A549 (cell line): ENCODE measurements around the gene ARRDC4. TPM values are rescaled to one million over a fixed set of nuclear protein-coding genes. Genes with fewer than 3 reads are reported as not detected.

Experiments used
- ATAC-seq, 2 experiments: fragments of 200-7000 bp in 1 of 2; fragments of >200 bp in 1 of 2; cut with Nextera tagmentation in 1 of 2; cut with Tn5 transposase in 1 of 2; 3 replicates each; pipeline versions ENCODE4 v1.8.0 to v1.9.1; 2018 to 2020; ENCODE audit warnings: mild to moderate bottlenecking in 1 of 2, moderate library complexity in 1 of 2
- CTCF ChIA-PET: fragments of 300-600 bp; sonication (Branson Sonifier 250); formaldehyde crosslinking; extraction: SDS; loops from one replicate; lab custom pipeline; 2021; ENCODE audit warnings: antibody characterized with exemption, inconsistent platforms; lab: Yijun Ruan, JAX
- POLR2A ChIA-PET: fragments of 350-600 bp; formaldehyde crosslinking; extraction: SDS; loops from one replicate; lab custom pipeline; 2021; ENCODE audit warnings: antibody characterized with exemption, inconsistent platforms; lab: Yijun Ruan, JAX
- DNase-seq, 2 experiments: peaks; one replicate each; pipeline versions ENCODE4 v3.0.0 to v3.0.0-alpha.2; 2011 to 2016; ENCODE audit warnings: low read depth in 1 of 2, low spot score in 1 of 2
- FAIRE-seq: peaks from 2 replicates; lab custom pipeline; 2011; peaks lifted over from hg19 to GRCh38; lab: Jason Lieb, UNC
- H3K27ac ChIP-seq, 2 experiments: fragments of >200 bp; sonication (Bioruptor Twin); formaldehyde crosslinking; 3 replicates each; pipeline ENCODE4 v1.5.1; 2016 to 2017
- H3K4me1 ChIP-seq: fragments of >200 bp; sonication (Bioruptor Twin); formaldehyde crosslinking; 3 replicates; pipeline ENCODE4 v1.6.1; 2016
- H3K4me2 ChIP-seq: fragments of >200 bp; sonication (Bioruptor Twin); formaldehyde crosslinking; 3 replicates; pipeline ENCODE4 v1.6.1; 2016
- H3K4me3 ChIP-seq: fragments of >200 bp; sonication (Bioruptor Twin); formaldehyde crosslinking; 3 replicates; pipeline ENCODE4 v1.5.1; 2016
- H3K9me3 ChIP-seq: fragments of >200 bp; sonication (Bioruptor Twin); formaldehyde crosslinking; 3 replicates; pipeline ENCODE4 v1.6.1; 2016
- BCL3 ChIP-seq: fragments of >200 bp; sonication (Bioruptor Twin); formaldehyde crosslinking; IDR thresholded peaks from 3 replicates; pipeline ENCODE4 v1.6.1; 2016
- CBX2 ChIP-seq: fragments of 200-600 bp; sonication (generic); IDR thresholded peaks from 2 replicates; pipeline ENCODE4 v1.6.1; 2016; ENCODE audit warnings: low read depth, mild to moderate bottlenecking, borderline replicate concordance
- CHD4 ChIP-seq: fragments of 200-600 bp; sonication (generic); IDR thresholded peaks from 2 replicates; pipeline ENCODE4 v1.6.1; 2016; ENCODE audit warnings: antibody characterized with exemption, mild to moderate bottlenecking, borderline replicate concordance
- CTCF ChIP-seq: fragments of >200 bp; sonication (Bioruptor Twin); formaldehyde crosslinking; IDR thresholded peaks from 3 replicates; pipeline ENCODE4 v1.5.1; 2016
- EHF ChIP-seq: fragments of 250-450 bp; sonication (Bioruptor Pico); IDR thresholded peaks from 2 replicates; pipeline ENCODE4 v1.5.0; 2020; ENCODE audit warnings: mild to moderate bottlenecking
- ESRRA ChIP-seq: fragments of 150-350 bp; IDR thresholded peaks from 2 replicates; pipeline ENCODE4 v1.6.1; 2014; ENCODE audit warnings: mild to moderate bottlenecking, low read length, borderline replicate concordance
- FOXS1 ChIP-seq: fragments of 250-450 bp; sonication (Bioruptor Pico); IDR thresholded peaks from 2 replicates; pipeline ENCODE4 v1.5.0; 2020; ENCODE audit warnings: mild to moderate bottlenecking, moderate library complexity
- GATA3 ChIP-seq: IDR thresholded peaks from 2 replicates; pipeline ENCODE4 v1.6.1; 2012; ENCODE audit warnings: borderline replicate concordance
- HES2 ChIP-seq: fragments of >200 bp; sonication (Bioruptor Twin); formaldehyde crosslinking; IDR thresholded peaks from 2 replicates; pipeline ENCODE4 v1.6.1; 2016
- HMGXB4 ChIP-seq: fragments of 250-450 bp; sonication (Bioruptor Pico); IDR thresholded peaks from 2 replicates; pipeline ENCODE4 v1.5.0; 2021; ENCODE audit warnings: mild to moderate bottlenecking, moderate library complexity, borderline replicate concordance
- HOXA7 ChIP-seq: fragments of 250-450 bp; sonication (Bioruptor Pico); IDR thresholded peaks from 2 replicates; pipeline ENCODE4 v1.5.0; 2020; ENCODE audit warnings: mild to moderate bottlenecking, moderate library complexity
- HOXB13 ChIP-seq: fragments of 250-450 bp; sonication (Bioruptor Pico); IDR thresholded peaks from 2 replicates; pipeline ENCODE4 v1.5.0; 2020; ENCODE audit warnings: low read depth, mild to moderate bottlenecking, moderate library complexity
- HOXB5 ChIP-seq: fragments of 250-450 bp; sonication (Bioruptor Pico); IDR thresholded peaks from 2 replicates; pipeline ENCODE4 v1.5.0; 2020; ENCODE audit warnings: mild to moderate bottlenecking, moderate library complexity
- JUN ChIP-seq, 2 experiments: fragments of >200 bp; sonication (Bioruptor Twin); formaldehyde crosslinking; IDR thresholded peaks; 2 replicates in 1 of 2; 3 replicates in 1 of 2; pipeline ENCODE4 v1.6.1; 2016 to 2017
- MAX ChIP-seq: IDR thresholded peaks from 2 replicates; pipeline ENCODE4 v1.6.1; 2012
- NPAS2 ChIP-seq: fragments of 250-450 bp; sonication (Bioruptor Pico); IDR thresholded peaks from 2 replicates; pipeline ENCODE4 v1.8.0; 2022; ENCODE audit warnings: mild to moderate bottlenecking, moderate library complexity, borderline replicate concordance
- NR3C1 ChIP-seq: fragments of >200 bp; sonication (Bioruptor Twin); formaldehyde crosslinking; IDR thresholded peaks from 3 replicates; pipeline ENCODE4 v1.6.1; 2017
- PBX3 ChIP-seq: IDR thresholded peaks from 2 replicates; pipeline ENCODE4 v1.6.1; 2012
- RAD21 ChIP-seq, 2 experiments: fragments of >200 bp in 1 of 2; sonication (Bioruptor Twin) in 1 of 2; formaldehyde crosslinking in 1 of 2; IDR thresholded peaks in 1 of 2; conservative IDR thresholded peaks in 1 of 2; 2 replicates in 1 of 2; 3 replicates in 1 of 2; pipeline ENCODE4 v1.6.1; 2012 to 2018; ENCODE audit warnings: inconsistent platforms in 1 of 2
- RCOR1 ChIP-seq: fragments of 150-350 bp; IDR thresholded peaks from 2 replicates; pipeline ENCODE4 v1.6.1; 2014; ENCODE audit warnings: antibody characterized with exemption, low read length, low read depth
- RFX5 ChIP-seq: fragments of 450-650 bp; IDR thresholded peaks from 2 replicates; pipeline ENCODE4 v1.7.1; 2014; ENCODE audit warnings: antibody characterized with exemption, mild to moderate bottlenecking, moderate library complexity
- RNF2 ChIP-seq: fragments of 200-600 bp; sonication (generic); IDR thresholded peaks from 2 replicates; pipeline ENCODE4 v1.6.1; 2016; ENCODE audit warnings: low read depth, mild to moderate bottlenecking, antibody characterized with exemption, moderate library complexity, borderline replicate concordance
- SMC3 ChIP-seq: fragments of >200 bp; sonication (Bioruptor Twin); formaldehyde crosslinking; IDR thresholded peaks from 3 replicates; pipeline ENCODE4 v1.6.1; 2018; ENCODE audit warnings: inconsistent platforms
- SREBF2 ChIP-seq: fragments of 450-650 bp; IDR thresholded peaks from 2 replicates; pipeline ENCODE4 v1.6.1; 2014; ENCODE audit warnings: mild to moderate bottlenecking, moderate library complexity
- TFCP2L1 ChIP-seq: fragments of 250-450 bp; sonication (Bioruptor Pico); IDR thresholded peaks from 2 replicates; pipeline ENCODE4 v1.5.0; 2021; ENCODE audit warnings: mild to moderate bottlenecking
- ZC3H11A ChIP-seq: fragments of 450-650 bp; IDR thresholded peaks from 2 replicates; pipeline ENCODE4 v1.6.1; 2014; ENCODE audit warnings: antibody characterized with exemption, mild to moderate bottlenecking
- ZFP36 ChIP-seq: fragments of 450-650 bp; IDR thresholded peaks from 2 replicates; pipeline ENCODE4 v1.6.1; 2014; ENCODE audit warnings: borderline replicate concordance; ENCODE audit not compliant: partially characterized antibody
- ZNF302 ChIP-seq: fragments of 250-450 bp; sonication (Bioruptor Pico); IDR thresholded peaks from 2 replicates; pipeline ENCODE4 v1.9.0; 2021; ENCODE audit warnings: inconsistent platforms, mild to moderate bottlenecking, moderate library complexity
- WGBS: methylation state at CpG from one replicate; pipeline ENCODE4 v1.1.6; 2017; ENCODE audit errors: missing lambda C conversion rate; 5-methylcytosine and 5-hydroxymethylcytosine counted together
- polyA plus RNA-seq, 4 experiments: library from polyadenylated mRNA; depleted of rRNA in 3 of 4; stranded (reverse); fragments of >200 nt; fragmentation: RNase III in 1 of 4; extraction: RNeasy Plus Mini Kit Qiagen cat#74134 plus additional on column Dnase treatment in 1 of 4; gene quantifications; 2 replicates in 3 of 4; 3 replicates in 1 of 4; pipeline ENCODE4 v1.2.3, GENCODE V29; 2011 to 2017

Gene ARRDC4
- polyA plus RNA-seq, 2 of the 4 experiments (the other 2 are of a cell fraction), result 0.19 to 2.2 TPM

- no peak for FAIRE-seq
- WGBS, result 1% methylated on average over 3 of the region's 3 CpGs
- no peak overlapping the region for H3K4me3 ChIP-seq
These were observed 31.6 kb downstream of the ARRDC4 start for GRCh38 chr15:97991972-97992541.

GRCh38 chr15:97992823-97993222 lies 32.3 kb downstream of the ARRDC4 start:
- no peaks in the 10 kb centered on the region for H3K9me3 ChIP-seq
- H3K4me2 ChIP-seq, result no peak overlapping the region
- H3K4me1 ChIP-seq, result no peaks in the 10 kb centered on the region
- FAIRE-seq (no peak), DNase-seq (no peak), ATAC-seq (no peak)
- ChIA-PET CTCF (interaction anchor here (0.7 kb wide), 1 partner anchor 48 kb away, joined by 3 read pairs; no protein-coding TSS in a partner anchor), POLR2A (no interaction called here)
- 0% methylated on average over 1 of the region's 1 CpG for WGBS
- no peak overlapping the region for H3K27ac ChIP-seq
- H3K4me3 ChIP-seq, result no peak overlapping the region
- TF ChIP-seq RFX5 (no peak), SREBF2 (no peak), ZFP36 (no peak), PBX3 (no peak), RAD21 (conservative IDR thresholded peaks at IDR 0.05 in 1 of 2, IDR thresholded peaks at IDR 0.05 in 1 of 2) (no peak), MAX (no peak), JUN (IDR thresholded peaks at IDR 0.05) (no peak), FOXS1 (CRISPR knock-in tag) (no peak), HOXA7 (CRISPR knock-in tag) (no peak), ZC3H11A (no peak), NR3C1 (no peak), HMGXB4 (CRISPR knock-in tag) (no peak), CTCF (no peak), RNF2 (no peak), HOXB5 (CRISPR knock-in tag) (no peak)

More at GRCh38 chr15:97991972-97992541, 31.6 kb downstream of the ARRDC4 start:
- no peaks in the 10 kb centered on the region for H3K4me1 ChIP-seq
- H3K4me2 ChIP-seq, result no peak overlapping the region
- ATAC-seq, result no peak
- ChIA-PET POLR2A (no interaction called here), CTCF (no interaction called here)
- TF ChIP-seq RFX5, result no peak
- TF ChIP-seq NPAS2 (CRISPR knock-in tag), result no peak
- no peak for TF ChIP-seq EHF (CRISPR knock-in tag)
- no peak for TF ChIP-seq BCL3
- no peak for TF ChIP-seq ZNF302 (CRISPR knock-in tag)
- no peak for TF ChIP-seq PBX3
- TF ChIP-seq TFCP2L1, result no peak
- TF ChIP-seq HOXB13 (CRISPR knock-in tag), result no peak
- TF ChIP-seq HES2, result no peak
- TF ChIP-seq GATA3, result no peak
- no peak for TF ChIP-seq RNF2
- TF ChIP-seq HOXB5 (CRISPR knock-in tag), result no peak
- TF ChIP-seq RCOR1, result no peak
- no peak for TF ChIP-seq CHD4
- TF ChIP-seq SMC3, result no peak
- no peak for TF ChIP-seq CBX2
- no peak for TF ChIP-seq ESRRA
- no peaks in the 10 kb centered on the region for H3K9me3 ChIP-seq
- DNase-seq, result no peak
- H3K27ac ChIP-seq, result no peak overlapping the region
